GM23338 (cell line): ENCODE measurements around the gene FOXC2. TPM values are rescaled to one million over a fixed set of nuclear protein-coding genes. Genes with fewer than 3 reads are reported as not detected.
A peak's percentile ranks its signal among the peaks of the same experiment; 100 is the strongest.

Experiments used
- ATAC-seq: fragments of 200-7000 bp; cut with Tn5 transposase; 3 replicates; pipeline ENCODE4 v1.9.1; 2020
- DNase-seq: peaks from one replicate; pipeline ENCODE4 v3.0.0-alpha.2; 2015; ENCODE audit warnings: low spot score
- H2AFZ ChIP-seq: fragments of 200-600 bp; sonication (generic); 2 replicates; pipeline ENCODE4 v1.8.0; 2016; ENCODE audit warnings: antibody characterized with exemption, mild to moderate bottlenecking, moderate library complexity
- H3F3A ChIP-seq: fragments of 200-600 bp; sonication (generic); replicated peaks from 2 replicates; pipeline ENCODE4 v1.8.0; 2017; ENCODE audit warnings: antibody characterized with exemption, mixed run types, low read depth
- H3K27ac ChIP-seq: fragments of 200-600 bp; sonication (generic); 2 replicates; pipeline ENCODE4 v1.6.1; 2016; ENCODE audit warnings: low read depth
- H3K27me3 ChIP-seq: fragments of 200-600 bp; sonication (generic); 2 replicates; pipeline ENCODE4 v1.8.0; 2016; ENCODE audit warnings: mild to moderate bottlenecking, mixed run types, moderate library complexity; ENCODE audit not compliant: insufficient read depth
- H3K36me3 ChIP-seq: fragments of 200-600 bp; sonication (generic); 2 replicates; pipeline ENCODE4 v1.8.0; 2016; ENCODE audit warnings: mild to moderate bottlenecking; ENCODE audit not compliant: insufficient read depth
- H3K4me1 ChIP-seq: fragments of 200-600 bp; sonication (generic); 2 replicates; pipeline ENCODE4 v1.8.0; 2016; ENCODE audit warnings: mild to moderate bottlenecking, moderate library complexity; ENCODE audit not compliant: insufficient read depth
- H3K4me2 ChIP-seq: fragments of 200-600 bp; sonication (generic); 2 replicates; pipeline ENCODE4 v1.7.1; 2017; ENCODE audit warnings: mixed run types
- H3K4me3 ChIP-seq: fragments of 200-600 bp; sonication (generic); 2 replicates; pipeline ENCODE4 v1.6.1; 2016; ENCODE audit warnings: mixed run types
- H3K79me2 ChIP-seq: fragments of 200-600 bp; sonication (generic); replicated peaks from 2 replicates; pipeline ENCODE4 v1.8.0; 2017; ENCODE audit warnings: mild to moderate bottlenecking; ENCODE audit not compliant: insufficient read depth
- H3K9me2 ChIP-seq: fragments of 200-600 bp; sonication (generic); 2 replicates; pipeline ENCODE4 v1.8.0; 2017; ENCODE audit not compliant: insufficient read depth
- H4K20me1 ChIP-seq: fragments of 200-600 bp; sonication (generic); replicated peaks from 2 replicates; pipeline ENCODE4 v1.8.0; 2017; ENCODE audit warnings: mild to moderate bottlenecking; ENCODE audit not compliant: insufficient read depth
- H3K27ac Mint-ChIP-seq: 2 replicates; pipeline ENCODE4 v1.8.0; 2020; ENCODE audit warnings: inconsistent platforms, mild to moderate bottlenecking, moderate library complexity, mixed read lengths
- H3K27me3 Mint-ChIP-seq: 3 replicates; pipeline ENCODE4 v1.8.0; 2022; ENCODE audit warnings: low read depth, mild to moderate bottlenecking, moderate library complexity, mixed read lengths, inconsistent platforms; ENCODE audit not compliant: insufficient read depth, poor library complexity
- H3K36me3 Mint-ChIP-seq: 3 replicates; pipeline ENCODE4 v1.8.0; 2021; ENCODE audit warnings: low read depth, mild to moderate bottlenecking, inconsistent platforms, moderate library complexity, mixed read lengths
- H3K4me1 Mint-ChIP-seq: 3 replicates; pipeline ENCODE4 v1.8.0; 2020; ENCODE audit warnings: mild to moderate bottlenecking, inconsistent platforms, mixed read lengths
- H3K4me3 Mint-ChIP-seq: 3 replicates; pipeline ENCODE4 v1.8.0; 2021; ENCODE audit warnings: moderate library complexity, mild to moderate bottlenecking, inconsistent platforms, mixed read lengths
- H3K9me3 Mint-ChIP-seq: 3 replicates; pipeline ENCODE4 v1.8.0; 2020; ENCODE audit warnings: moderate library complexity, mild to moderate bottlenecking, inconsistent platforms, mixed read lengths
- CREB1 ChIP-seq: fragments of 250-450 bp; sonication (Bioruptor Pico); IDR thresholded peaks from 2 replicates; pipeline ENCODE4 v1.5.0; 2020; ENCODE audit warnings: low read depth, mild to moderate bottlenecking, moderate library complexity
- CTCF ChIP-seq, 2 experiments: fragments of 200-600 bp in 1 of 2; sonication (generic) in 1 of 2; conservative IDR thresholded peaks; 2 replicates each; pipeline versions ENCODE4 v1.5.1 to v1.6.1; 2016 to 2017; ENCODE audit warnings: antibody characterized with exemption in 2 of 2, low read depth in 2 of 2, mild to moderate bottlenecking in 2 of 2, moderate library complexity in 1 of 2
- EZH2phosphoT487 ChIP-seq: fragments of 200-600 bp; sonication (generic); IDR thresholded peaks from one replicate; pipeline ENCODE4 v1.8.1; 2018; ENCODE audit warnings: antibody characterized with exemption; ENCODE audit not compliant: unreplicated experiment
- STAT1 ChIP-seq: IDR thresholded peaks from one replicate; pipeline ENCODE4 v1.6.1; 2016; ENCODE audit warnings: antibody characterized with exemption; ENCODE audit not compliant: unreplicated experiment
- ZNF114 ChIP-seq: fragments of 250-450 bp; sonication (Bioruptor Pico); IDR thresholded peaks from 2 replicates; pipeline ENCODE4 v1.5.0; 2020; ENCODE audit warnings: mild to moderate bottlenecking, moderate library complexity
- polyA plus RNA-seq: library from polyadenylated mRNA; unstranded; fragments of >200 nt; fragmentation: Nextera tagmentation; extraction: Ambion mirVana; gene quantifications from 2 replicates; pipeline ENCODE4 v1.2.1, GENCODE V29; 2016
- total RNA-seq: library from RNA; depleted of rRNA; stranded (reverse); fragments of >200 nt; shearing (Covaris generic); gene quantifications from 2 replicates; pipeline ENCODE4 v1.2.3, GENCODE V29; 2014
- TF ChIP-seq, protein P1 (sequence below): IDR thresholded peaks from one replicate; pipeline ENCODE4 v1.6.1; 2018; ENCODE audit warnings: antibody characterized with exemption; ENCODE audit not compliant: unreplicated experiment
- TF ChIP-seq, protein P2 (sequence below): IDR thresholded peaks from 2 replicates; pipeline ENCODE4 v1.6.1; 2016; ENCODE audit warnings: antibody characterized with exemption

The FOXC2 gene
- total and polyA plus RNA-seq, 2 experiments from 2014 or later = 0.16 TPM; not detected in 1

GRCh38 chr16:86591270-86591669, 24.6 kb downstream of the FOXC2 start (continued):
- TF ChIP-seq CTCF (conservative IDR thresholded peaks at IDR 0.05; ENCODE audit: low read depth in 2 of 2) (no peak), EZH2phosphoT487 (no peak), STAT1 (no peak)
- TF ChIP-seq, protein P1, sequence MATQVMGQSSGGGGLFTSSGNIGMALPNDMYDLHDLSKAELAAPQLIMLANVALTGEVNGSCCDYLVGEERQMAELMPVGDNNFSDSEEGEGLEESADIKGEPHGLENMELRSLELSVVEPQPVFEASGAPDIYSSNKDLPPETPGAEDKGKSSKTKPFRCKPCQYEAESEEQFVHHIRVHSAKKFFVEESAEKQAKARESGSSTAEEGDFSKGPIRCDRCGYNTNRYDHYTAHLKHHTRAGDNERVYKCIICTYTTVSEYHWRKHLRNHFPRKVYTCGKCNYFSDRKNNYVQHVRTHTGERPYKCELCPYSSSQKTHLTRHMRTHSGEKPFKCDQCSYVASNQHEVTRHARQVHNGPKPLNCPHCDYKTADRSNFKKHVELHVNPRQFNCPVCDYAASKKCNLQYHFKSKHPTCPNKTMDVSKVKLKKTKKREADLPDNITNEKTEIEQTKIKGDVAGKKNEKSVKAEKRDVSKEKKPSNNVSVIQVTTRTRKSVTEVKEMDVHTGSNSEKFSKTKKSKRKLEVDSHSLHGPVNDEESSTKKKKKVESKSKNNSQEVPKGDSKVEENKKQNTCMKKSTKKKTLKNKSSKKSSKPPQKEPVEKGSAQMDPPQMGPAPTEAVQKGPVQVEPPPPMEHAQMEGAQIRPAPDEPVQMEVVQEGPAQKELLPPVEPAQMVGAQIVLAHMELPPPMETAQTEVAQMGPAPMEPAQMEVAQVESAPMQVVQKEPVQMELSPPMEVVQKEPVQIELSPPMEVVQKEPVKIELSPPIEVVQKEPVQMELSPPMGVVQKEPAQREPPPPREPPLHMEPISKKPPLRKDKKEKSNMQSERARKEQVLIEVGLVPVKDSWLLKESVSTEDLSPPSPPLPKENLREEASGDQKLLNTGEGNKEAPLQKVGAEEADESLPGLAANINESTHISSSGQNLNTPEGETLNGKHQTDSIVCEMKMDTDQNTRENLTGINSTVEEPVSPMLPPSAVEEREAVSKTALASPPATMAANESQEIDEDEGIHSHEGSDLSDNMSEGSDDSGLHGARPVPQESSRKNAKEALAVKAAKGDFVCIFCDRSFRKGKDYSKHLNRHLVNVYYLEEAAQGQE = no peak

GRCh38 chr16:86593913-86594620, 27.4 kb downstream of the FOXC2 start:
- no peak for ATAC-seq
- Histone ChIP-seq H3K4me2 (no peak overlapping the region), H3K27me3 (no peaks in the 10 kb centered on the region)

More at GRCh38 chr16:86593913-86594620, 27.4 kb downstream of the FOXC2 start:
- Mint-ChIP-seq H3K27ac (no peak overlapping the region), H3K36me3 (no peaks in the 10 kb centered on the region), H3K27me3 (peaks cover 3% of the 10 kb centered on the region), H3K4me3 (no peak overlapping the region), H3K4me1 (peaks cover 11% of the 10 kb centered on the region; the same call in 2 of the 3 replicates), H3K9me3 (no peaks in the 10 kb centered on the region; the same call in 2 of the 3 replicates)
- Histone ChIP-seq H3K4me3 (no peak overlapping the region), H3K79me2 (no peaks in the 10 kb centered on the region), H3K36me3 (no peaks in the 10 kb centered on the region), H4K20me1 (no peaks in the 10 kb centered on the region), H3K9me2 (peaks cover 6% of the 10 kb centered on the region), H3K27ac (no peak overlapping the region), H2AFZ (peak overlapping the region; percentile 23; the same call in 1 of the 2 replicates), H3F3A (no peaks in the 10 kb centered on the region), H3K4me1 (no peaks in the 10 kb centered on the region)
- DNase-seq = no peak
- TF ChIP-seq, protein P2, sequence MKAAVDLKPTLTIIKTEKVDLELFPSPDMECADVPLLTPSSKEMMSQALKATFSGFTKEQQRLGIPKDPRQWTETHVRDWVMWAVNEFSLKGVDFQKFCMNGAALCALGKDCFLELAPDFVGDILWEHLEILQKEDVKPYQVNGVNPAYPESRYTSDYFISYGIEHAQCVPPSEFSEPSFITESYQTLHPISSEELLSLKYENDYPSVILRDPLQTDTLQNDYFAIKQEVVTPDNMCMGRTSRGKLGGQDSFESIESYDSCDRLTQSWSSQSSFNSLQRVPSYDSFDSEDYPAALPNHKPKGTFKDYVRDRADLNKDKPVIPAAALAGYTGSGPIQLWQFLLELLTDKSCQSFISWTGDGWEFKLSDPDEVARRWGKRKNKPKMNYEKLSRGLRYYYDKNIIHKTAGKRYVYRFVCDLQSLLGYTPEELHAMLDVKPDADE = no peak
- TF ChIP-seq CREB1 (CRISPR knock-in tag) (no peak), ZNF114 (CRISPR knock-in tag) (no peak)
